OCI-M2 (cell line): Measurements from ENCODE around the gene LPCAT1.
"Not testable (repeated sequence)": the region's sequence is repeated elsewhere in the genome, so short reads cannot be mapped to it uniquely, and the experiment has no call there.

Experiments used
- DNase-seq: peaks from one replicate; lab custom pipeline; 2025; ENCODE audit not compliant: unreplicated experiment; lab: John Stamatoyannopoulos, UW

The LPCAT1 gene

DNA sequence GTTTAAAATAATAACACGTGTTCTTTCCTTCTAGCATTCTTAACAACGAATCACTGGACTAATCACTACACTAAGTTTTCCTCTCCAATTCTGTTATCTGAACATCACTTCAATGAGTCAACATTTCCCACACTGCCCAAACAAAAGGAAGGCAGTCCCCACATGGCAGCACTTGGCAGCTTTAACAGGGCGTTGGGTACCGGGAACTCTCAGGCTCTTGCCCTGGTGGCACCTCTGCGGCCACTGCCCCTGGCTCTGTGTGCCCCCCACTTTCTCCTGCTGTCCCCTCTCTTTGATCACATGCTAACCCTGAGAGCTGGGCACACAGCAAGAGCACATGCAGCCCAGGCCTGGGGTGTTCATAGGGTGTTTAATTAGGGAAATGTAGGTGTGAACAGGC is 94.3 kb downstream of the LPCAT1 start:
- DNase-seq = no peak

DNA sequence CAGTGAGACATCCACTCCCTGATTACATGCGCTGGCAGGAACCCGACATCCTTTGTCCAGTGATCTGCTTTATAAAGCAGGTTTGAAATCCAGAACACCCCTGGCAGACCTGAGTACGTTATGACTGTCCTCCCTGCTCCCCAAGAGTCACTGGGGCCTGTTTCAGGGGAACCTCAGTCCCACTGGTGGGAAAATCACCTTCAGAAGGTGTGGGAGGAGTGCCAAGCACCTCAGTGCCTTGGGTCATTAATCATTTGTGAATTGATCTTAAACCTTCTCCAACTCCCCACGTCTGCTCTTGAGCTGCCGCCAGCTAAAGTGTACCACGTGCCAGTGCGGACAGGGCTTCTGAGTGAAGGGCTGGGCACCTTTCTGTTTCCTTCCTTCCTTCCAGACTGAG is 94.7 kb downstream of the LPCAT1 start:
- DNase-seq = no peak

DNA sequence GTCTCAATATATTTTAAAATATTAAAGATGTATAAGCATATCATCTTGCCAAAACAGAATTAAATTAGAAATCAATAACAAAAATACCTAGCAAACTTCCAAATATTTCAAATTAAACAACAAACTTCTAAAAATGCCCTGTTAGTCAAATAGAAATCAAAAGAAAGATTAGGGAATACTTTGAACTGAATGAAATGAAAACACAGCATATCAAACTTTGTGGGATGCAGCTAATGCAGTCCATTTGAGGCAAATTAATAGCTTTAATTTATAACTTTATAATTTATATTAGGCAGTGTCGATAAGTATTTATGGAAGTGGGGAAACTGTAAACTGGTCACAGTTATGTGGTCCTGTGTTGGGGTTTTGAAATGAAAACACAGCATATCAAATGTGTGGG is 95.7 kb downstream of the LPCAT1 start:
- no peak for DNase-seq

DNA sequence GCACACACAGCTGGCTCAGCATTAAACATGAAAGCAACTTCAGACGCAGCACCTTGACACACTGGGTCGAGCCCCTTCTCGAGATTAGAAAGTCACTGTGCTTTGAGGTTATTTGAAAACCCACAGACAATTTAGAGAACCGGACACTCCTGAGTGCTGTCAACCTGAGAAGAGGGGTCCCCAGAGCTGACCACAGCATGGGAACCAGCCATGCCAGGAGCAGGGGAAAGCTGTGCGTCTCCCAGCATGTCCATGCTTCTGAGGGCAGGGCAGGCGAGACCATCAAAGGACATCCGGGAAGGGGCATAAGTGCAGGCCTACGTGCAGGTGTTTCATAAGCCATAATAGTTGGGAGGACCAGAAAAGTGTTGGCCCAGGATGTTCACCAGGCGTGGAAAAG is 99.0 kb downstream of the LPCAT1 start:
- DNase-seq = no peak

DNA sequence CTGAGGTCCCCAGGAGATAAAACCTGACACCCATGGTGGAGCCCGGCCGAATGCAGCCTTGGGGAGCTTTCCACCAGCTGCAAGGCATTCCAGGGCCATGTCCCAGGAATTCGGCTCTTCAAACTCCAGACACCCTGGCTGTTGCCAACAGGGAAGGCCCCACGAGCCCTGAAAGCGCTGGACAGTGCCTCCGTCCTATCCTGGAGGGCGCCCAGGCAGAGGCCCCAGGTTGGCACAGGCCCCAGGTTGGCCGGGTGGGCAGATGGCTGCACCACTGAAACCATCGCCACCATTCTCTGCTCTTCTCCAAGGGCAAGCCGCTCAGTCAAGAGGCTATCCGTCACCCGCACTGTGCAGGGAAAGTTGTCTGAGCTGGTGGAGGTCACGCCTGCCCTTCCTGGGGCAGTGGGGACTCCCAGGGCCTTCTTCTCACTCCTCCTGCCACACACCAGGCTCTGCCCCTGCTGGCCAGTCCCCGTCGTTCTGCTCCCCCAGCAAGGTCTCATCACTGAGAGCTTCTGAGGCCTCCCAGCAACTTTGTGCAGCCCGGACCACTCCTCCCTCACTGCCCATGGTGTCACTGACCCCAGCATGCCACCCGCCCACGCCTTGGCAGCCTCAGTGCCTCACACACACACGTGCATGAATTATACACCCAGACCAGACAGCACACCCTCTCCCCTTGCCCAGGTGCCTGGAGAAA is 99.7 kb downstream of the LPCAT1 start:
- DNase-seq = no peak

DNA sequence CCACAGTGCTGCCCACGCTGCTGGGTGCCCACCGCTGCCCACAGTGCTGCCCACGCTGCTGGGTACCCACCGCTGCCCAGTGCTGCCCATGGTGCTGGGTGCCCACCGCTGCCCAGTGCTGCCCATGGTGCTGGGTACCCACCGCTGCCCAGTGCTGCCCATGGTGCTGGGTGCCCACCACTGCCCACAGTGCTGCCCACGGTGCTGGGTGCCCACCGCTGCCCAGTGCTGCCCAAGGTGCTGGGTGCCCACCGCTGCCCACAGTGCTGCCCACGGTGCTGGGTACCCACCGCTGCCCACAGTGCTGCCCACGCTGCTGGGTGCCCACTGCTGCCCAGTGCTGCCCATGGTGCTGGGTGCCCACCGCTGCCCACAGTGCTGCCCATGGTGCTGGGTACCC is 101.2 kb downstream of the LPCAT1 start:
- not testable (repeated sequence) for DNase-seq

DNA sequence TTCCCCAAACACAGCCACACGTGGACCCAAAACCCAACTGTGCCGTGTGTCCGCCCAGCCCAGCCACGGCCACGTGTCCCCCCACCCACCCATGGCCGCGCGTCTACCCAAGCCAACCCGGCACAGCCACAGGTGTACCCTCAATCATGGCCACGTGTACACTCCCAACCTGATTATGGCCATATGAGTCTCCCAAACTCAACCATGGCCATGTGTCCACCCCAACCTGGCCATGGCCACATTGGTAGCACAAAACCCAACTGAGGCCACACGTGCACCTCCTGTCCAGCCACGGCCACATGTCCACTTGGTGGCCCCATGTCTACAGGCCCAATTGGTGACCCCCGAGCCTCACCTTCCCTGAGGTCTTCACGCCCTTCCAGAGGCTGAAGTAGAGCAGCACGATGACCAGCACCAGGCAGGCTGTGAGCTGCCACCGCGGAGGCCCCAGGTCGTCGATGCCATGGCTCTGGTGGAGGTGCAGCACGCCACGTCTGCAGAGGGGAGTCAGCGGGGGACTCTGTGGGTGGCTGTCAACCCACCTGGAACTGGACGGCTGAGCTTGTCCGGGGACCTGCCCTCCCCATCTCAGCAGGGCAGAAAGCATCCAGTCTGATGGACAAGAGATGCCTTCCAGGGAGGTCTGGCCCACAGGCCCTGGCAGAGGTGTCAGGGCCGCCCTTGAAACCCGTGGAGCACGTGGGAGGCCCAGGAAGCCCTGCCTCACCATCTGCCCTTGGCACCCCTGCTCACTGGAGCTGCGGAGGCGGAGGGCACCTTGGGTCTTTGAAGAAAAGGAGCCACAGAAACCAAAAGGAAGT is 102.0 kb downstream of the LPCAT1 start:
- no peak for DNase-seq

DNA sequence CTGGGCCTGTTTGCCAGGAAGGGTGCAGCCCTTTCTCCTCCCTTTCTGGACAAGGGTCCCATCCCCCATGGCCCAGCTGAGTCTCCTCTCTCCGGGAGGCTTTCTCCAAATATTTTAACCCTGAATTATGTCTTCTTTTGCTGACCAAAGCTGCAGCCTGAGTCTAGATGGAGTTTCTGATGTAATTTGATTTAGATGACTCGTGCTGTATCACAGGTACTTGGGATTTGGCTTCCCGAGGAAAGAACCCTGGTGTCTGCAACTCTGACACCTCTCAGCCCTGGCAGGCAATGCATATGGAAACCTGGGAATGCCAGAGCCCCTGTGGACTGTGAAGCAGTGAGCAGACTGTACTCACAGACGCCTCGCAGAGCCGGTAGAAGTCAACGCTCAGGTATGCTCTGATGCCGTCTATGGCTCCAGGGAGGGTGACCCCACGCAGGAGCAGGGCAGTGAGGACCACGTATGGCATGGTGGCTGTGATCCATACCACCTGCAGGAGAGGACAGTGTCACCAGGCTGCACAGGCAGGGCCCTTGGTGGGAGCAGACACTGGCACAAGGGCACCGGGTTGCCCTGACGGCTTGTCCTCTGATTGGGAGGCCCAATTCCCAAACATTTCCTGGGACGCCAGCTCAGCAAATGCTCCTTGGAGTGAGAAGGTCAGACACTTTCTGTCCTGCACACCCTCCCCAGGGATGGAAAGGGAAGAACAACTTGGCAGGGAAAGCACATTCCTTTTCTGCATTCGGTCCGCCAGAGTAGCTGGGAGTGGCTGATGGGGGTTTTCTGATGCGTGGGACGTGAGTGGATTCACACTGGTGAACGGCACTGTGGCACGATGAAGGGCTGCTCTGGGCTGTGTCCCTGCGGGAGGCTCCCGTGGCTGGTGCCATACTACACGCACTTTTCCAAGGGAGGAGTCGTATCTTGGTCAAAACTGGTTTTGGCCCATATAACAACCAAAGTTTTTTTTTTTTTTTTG is 103.3 kb downstream of the LPCAT1 start:
- DNase-seq = no peak

DNA sequence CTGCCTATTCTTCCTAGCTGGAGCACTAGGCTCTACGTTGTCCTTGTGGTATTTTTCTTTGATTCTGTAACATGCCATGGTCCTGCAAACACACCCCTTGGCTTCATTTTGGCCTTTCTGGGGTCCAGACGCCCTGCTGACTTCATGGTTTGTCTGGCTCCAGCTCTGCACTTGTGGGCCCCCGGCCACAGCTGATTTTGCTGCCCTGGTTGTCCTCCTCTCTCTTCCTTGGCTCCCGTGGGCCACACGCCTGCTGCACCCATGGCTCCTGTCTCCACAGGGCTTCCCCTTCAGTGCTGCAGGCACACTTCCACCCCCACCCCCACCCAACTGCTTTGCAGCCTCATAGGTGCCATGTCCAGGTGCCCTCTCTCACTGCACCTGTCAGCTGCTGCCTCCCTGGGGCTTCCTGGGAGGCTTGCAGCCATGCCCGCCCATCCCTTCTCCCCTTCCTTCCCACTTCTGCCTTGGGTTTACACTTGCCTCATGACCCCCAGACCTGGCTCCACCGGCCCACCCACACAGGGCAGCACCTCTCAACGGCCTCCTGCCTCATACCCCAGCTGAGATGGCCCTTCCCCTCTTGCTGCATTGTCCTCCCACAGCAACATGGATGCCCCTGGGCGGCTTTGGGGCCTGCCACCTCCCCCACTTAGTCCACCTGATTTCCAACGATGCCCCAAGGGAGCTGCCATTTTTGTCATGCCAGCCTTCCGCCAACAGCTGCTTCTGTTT is 104.1 kb downstream of the LPCAT1 start:
- no peak for DNase-seq

DNA sequence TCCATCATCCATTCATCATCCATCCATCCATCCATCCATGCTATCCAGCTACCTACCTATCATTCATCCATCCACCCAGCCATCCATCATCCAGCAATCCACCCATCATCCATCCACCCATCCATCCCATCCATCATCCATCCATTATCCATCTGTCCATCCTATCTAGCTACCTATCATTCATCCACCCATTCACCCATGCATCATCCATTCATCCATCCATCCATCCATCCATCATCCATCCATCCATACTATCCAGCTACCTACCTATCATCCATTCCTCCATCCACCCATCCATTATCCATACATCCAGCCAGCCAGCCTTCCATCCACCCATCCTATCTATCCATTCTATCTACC is 104.9 kb downstream of the LPCAT1 start:
- DNase-seq = no peak

DNA sequence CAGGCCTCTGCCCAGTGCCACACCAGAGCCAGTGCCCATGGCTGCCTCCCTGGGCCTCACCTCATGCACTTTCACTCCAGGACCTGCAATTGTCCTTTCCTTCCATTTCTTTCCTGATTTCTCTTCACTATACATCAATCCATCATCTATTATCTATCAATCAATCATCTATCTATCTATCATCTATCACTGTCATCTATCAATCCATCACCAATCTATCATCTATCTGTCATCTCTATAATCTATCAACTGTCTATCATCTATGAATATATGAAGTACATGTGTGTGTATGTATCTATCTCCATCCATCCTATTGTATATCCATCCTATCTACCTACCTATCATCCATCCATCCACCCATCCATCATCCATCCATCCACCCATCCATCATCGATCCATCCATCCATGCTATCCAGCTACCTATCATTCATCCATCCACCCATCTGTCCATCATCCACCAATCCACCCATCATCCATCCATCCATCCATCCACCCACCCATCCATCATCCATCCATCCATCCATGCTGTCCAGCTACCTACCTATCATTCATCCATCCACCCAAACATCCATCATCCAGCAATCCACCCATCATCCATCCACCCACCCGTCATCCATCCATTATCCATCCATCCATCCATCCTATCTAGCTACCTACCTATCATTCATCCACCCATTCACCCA is 105.4 kb downstream of the LPCAT1 start:
- DNase-seq = no peak

DNA sequence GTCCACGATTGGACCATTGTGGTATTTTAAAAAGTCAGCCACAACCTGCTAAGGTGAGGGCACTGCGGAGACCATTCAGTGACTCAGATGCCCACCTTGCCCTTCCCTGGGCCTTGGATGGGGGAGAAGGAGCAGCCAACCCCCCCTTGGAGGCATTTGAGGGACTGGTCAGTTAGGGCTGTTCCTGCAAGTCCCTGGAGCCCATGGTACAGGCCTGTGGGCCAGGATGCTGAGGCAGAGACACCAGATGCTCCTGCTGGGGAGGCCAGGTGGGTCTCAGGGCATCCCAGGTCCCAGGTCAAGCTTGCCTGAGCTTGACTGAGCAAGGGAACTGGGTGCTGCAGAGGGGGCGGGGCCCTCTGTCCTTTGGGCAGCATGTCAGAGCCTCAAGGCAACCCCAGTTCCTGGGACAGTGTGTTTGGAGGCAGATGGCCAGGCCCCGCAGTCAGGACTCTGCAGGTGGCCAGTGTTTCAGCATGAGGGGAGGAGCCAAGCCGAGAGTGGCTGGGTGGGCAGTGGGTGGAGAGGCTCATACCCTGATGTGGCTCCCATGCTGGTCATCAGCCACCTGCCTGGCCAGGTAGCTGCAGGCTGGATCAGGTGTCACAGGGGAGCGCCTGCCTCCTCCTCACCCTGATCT is 106.1 kb downstream of the LPCAT1 start:
- DNase-seq = no peak

DNA sequence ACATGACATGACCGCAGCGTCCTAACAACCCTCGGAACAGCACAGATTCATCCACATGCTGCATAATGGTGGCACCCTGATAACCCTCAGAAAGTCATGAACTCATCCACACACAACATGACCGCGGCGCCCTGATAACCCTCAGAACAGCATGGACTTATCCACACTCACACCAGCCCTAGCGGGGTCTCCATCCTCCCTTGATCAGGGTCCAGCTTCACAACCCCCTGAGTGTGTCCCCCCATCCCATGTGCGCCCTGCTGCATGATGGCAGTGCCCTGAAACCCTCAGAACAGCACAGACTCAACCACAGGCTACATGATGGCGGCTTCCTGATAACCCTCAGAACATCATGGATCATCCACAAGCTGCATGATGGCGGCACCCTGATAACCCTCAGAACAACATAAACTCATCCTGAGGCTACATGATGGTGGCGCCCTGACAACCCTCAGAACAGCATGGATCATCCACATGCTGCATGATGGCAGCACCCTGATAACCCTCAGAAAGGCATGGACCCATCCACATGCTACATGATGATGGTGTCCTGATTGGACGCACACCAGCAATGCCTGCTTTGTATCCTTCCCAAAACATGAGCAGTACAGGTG is 106.8 kb downstream of the LPCAT1 start:
- DNase-seq = no peak

DNA sequence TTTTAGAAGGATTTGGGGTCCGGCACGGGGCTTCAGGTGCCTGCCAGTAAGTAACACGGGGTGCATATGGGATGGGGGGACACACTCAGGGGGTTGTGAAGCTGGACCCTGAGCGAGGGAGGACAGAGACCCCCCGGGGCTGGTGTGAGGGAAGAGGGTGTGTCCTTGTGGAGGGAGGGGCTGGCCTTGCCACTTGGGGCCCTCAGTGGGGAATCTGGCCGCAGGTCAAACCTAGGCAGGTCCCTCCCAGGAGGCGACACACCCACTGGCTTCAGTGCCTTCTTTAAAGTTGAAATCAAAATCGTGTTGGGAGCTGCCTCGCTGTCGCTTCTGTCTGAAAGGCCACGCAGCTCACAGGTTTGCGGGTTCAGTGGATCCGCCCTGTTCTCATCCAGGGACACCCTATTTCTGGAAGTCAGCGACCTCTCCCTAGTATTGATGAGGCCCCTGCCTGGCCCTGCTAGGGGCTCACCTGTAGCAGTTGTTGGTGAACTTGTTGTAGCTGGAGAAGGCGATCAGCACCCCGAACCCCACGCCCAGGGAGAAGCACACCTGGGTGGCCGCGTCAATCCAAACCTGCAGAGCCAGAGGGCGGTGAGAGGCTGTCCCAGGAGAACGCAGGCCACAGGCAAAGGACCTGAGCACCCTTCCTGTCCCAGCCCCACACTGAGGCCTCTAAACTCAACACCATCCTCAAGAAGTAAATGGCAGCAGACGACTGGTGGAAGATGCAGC is 108.0 kb downstream of the LPCAT1 start:
- DNase-seq = no peak

DNA sequence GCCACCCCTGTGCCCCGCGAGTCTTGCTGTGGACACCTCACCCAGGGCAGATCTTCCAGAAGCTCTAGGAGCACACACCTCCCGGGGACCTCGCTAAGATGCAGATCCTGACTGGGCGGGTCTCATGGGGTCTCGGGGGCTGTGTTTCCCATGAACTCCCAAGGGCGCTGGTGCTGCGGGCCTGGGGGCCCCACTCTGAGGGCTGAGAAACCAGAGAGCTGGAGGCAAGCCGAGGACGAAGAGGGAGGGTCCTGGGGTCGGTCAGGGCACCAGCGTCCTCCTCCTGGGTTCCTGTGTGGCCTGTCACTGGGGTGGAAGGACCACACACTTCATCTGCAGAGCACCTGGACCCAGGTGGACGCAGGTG is 108.7 kb downstream of the LPCAT1 start:
- no peak for DNase-seq

DNA sequence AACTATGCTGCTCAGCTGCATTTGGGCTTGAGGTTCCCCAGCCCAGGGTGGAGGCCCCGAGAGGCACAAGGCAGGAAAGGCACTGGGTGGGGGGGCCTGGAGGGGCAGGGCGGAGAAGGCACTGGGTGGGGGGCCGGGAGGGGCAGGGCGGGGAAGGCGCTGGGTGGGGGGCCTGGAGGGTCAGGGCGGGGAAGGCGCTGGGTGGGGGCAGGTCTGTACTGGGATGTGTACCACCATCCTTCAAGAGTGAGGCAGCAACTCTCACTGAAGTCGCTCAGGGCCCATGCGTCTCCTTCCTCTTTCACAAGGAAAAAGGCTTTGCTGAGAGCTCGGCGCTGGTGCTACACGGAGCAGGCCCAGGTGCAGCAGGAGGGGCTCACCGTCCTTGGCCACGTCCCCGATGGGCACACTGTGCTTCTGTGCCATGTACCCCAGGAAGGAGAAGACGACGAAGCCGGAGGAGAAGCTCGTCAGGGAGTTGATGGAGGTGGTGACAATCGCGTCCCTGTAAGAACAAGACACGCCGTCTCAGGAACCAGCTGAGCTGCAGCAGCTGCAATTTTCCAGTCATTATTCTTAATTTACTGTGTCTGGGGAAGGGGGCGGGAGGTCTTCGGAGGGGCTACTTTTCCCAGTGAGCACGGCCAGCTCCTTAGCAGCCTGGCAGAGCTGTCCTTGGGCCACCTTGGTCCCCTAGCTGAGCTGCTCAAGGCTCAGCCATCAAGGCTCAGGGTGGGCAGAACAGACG is 109.3 kb downstream of the LPCAT1 start:
- no peak for DNase-seq

DNA sequence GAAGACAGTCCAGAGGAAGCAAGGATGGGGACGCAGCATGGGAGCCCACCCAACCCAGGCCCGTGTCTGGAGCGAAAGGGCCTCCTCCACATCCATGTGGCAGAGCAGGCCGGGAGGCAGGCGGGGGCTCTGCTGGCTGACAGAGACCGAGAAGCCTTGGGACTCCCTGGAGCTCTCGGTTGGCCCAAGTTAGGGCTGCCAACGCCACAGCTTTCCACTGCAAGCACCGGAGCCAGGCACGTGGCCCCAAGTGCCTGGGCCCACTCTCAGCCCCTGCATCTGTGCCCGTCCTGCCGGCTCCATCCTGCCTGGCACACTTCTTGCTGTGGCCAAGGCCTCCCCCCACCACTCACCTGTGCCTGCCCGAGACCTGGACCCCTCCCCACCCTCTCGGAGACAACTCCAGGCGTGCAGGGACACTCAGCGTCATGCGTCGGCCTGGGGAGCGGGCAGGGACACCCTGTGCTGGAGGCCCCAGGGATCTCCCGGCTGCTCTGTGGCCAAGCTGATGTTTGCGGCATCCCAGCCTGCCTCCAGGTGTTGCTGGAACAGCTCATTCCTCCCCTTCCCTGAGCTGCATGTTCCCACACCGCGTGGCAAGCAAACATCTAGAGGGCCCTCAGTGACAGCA is 110.0 kb downstream of the LPCAT1 start:
- DNase-seq = no peak

DNA sequence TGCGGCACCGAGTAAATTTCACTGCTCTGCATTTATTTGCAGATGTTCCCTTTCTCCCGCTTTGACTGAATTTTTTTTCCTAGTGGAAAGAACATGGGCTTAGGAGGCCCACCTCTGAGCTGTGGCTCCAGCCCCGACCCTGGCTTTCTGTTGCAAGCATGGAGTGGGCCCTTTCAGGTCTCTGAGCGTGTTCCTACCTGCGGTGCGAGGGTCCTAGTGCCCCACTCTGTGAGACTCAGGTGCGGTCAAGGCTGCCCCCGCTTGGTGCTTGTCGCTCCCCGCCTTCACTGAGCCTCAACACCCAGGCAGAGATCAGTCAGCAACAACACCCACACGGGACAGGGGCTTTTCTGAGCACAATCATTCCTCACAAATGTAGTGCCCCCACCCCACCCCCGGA is 110.5 kb downstream of the LPCAT1 start:
- DNase-seq = no peak
